Fibroblast of skin of scalp (primary cell): ENCODE data around the gene MRPL50.
"Not testable (repeated sequence)": the region's sequence is repeated elsewhere in the genome, so short reads cannot be mapped to it uniquely, and the experiment has no call there.

Source experiments
- DNase-seq: peaks from one replicate; pipeline ENCODE4 v3.0.0-alpha.2; 2013

The MRPL50 gene

DNA sequence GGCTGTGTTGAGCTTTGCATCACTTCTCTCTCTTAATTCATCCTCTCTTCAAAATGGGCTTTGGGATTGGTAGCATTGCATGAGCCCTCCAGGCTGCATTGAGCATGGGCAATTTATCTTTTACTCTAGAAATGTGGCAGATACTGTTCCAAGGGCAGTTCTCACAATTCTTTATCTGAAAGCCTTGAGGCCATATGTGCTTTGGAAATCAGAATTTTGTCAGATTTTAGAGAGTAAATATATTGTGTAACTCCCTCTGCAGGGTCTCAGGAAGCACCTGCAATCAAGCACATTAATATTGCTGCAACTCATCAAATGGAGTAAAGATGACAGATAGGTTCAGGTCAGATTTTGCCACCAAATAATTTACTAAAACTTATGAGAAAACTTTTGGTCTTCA, 19.6 kb upstream of the MRPL50 start:
- no peak for DNase-seq

DNA sequence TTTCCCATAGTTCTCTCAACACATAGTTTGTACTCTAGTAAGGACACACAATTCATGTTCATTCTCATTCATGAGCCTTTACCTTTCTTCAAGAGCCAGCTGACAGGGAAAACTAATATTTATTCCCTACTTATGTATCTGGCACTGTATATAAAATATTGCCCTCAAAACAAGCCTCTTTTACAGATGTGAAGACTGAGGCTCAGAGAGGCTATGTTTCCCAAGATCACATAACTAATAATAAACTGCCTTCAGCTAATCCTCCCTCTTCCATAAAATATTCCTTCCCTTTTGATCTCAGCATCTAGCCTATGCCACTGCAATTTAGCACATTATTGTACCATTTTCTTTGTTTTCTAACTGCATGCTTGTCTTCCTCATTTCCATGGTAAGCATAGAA, 19.0 kb upstream of the MRPL50 start:
- no peak for DNase-seq

DNA sequence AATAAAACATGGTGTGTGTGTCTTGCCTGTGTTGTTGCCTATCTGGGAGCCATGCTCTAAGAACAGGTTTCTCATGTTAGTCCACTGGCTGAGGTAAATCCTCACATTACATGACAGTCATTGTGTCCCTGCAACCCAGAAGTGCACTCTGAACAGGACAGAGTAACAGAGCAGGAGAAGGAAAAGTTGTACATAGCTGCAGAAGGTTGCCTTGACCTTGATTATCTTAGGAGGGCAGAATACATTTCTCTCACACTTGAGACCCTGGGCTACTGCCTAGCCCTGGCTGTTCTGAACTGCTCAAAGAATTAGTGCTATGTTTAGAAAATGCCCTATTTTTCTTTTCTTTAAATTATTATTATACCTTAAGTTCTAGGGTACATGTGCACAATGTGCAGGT, 17.2 kb upstream of the MRPL50 start:
- no peak for DNase-seq

DNA sequence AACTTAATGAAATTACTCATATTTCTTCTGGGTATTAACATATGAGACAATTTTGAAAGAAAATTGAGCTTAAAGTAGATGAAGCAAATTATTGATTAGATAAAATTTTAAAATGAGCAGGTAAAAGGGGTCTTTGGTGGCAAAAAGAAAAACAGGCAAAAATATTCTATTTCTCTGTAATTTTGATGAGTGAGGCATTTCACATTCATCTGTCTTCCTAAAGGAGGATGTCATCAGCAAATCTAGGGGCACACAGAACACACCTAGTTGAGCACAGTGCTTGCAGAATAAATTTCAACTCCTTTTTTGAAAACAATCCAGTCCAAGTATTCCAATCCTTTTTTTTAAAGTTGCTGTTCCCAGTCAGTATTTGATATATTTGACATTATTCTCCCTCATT, 16.4 kb upstream of the MRPL50 start:
- no peak for DNase-seq

DNA sequence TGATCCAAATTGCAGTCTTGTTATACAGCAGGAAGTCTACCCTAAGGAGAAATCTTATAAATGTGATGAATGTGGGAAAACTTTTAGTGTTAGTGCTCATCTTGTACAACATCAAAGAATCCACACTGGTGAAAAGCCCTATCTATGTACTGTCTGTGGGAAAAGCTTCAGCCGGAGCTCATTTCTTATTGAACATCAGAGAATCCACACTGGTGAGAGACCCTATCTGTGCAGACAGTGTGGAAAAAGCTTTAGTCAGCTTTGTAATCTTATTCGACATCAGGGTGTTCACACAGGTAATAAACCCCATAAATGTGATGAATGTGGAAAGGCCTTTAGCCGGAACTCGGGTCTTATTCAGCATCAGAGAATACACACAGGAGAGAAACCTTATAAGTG, 10.7 kb upstream of the MRPL50 start:
- DNase-seq = peak; percentile 7

DNA sequence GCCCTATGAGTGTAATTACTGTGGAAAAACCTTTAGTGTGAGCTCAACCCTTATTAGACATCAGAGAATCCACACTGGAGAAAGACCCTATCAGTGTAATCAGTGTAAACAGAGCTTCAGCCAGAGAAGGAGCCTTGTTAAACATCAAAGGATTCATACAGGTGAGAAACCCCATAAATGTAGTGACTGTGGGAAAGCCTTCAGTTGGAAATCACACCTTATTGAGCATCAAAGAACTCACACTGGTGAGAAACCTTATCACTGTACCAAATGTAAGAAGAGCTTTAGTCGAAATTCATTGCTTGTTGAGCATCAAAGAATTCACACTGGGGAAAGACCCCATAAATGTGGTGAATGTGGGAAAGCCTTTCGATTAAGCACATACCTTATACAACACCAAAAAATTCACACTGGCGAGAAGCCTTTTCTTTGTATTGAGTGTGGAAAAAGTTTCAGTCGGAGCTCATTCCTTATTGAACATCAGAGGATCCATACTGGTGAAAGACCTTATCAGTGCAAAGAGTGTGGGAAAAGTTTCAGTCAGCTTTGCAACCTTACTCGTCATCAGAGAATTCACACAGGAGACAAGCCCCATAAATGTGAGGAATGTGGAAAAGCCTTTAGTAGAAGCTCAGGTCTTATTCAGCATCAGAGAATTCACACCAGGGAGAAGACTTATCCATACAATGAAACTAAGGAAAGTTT, 10.1 kb upstream of the MRPL50 start:
- no peak for DNase-seq

DNA sequence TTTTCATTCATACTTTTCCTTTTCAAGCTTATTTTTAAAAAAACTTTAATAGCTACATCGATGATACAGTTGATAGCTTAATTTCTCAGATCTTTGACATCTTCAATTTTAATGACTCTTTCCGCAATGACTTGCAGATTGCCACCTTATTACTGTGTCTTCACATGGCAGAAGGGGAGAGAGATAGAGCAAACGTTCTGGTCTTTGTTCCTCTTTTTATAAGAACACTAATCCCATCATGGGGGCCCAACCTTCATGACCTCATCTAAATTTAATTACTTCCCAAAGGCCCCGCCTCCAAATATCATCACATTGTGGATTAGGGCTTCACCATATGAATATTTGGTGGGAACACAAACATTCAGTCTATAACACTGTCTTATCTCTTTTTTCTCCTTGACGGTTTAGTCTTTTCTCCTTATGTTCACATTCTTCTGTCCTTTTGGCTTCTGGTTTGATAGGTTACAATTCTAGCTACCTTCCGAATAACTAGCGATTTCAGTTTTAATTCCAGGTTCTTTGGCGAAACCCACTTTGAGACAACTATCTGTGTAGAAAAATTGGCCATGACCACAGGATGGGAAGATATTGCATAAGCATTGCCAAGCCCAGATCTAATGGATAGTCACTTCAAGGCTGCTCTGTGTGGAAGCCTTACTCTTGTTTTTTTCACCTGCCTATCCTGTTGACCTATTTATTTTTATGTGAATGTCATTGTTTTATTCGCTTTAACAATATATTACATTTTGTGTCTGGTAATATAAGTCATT, 5.3 kb upstream of the MRPL50 start:
- DNase-seq = no peak

DNA sequence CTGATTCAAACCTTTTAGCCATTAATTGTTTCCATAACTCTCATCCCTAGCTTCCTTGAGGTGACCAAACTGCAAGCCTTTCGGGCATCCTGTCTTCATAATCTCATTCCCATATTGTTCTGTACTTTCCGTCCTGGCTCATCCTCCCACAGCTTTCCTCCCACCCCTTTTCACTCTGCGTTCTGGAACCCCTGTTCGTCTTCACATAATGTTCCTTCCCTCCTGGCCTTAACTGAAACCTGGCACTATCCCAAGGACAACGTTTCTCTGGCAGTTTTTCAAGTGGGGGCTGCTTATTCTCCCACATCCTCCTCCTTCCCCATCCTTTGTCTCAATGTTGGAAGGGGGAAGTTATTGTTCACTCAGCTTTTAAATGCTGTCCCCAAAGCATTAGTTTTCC, 1.7 kb upstream of the MRPL50 start:
- no peak for DNase-seq

DNA sequence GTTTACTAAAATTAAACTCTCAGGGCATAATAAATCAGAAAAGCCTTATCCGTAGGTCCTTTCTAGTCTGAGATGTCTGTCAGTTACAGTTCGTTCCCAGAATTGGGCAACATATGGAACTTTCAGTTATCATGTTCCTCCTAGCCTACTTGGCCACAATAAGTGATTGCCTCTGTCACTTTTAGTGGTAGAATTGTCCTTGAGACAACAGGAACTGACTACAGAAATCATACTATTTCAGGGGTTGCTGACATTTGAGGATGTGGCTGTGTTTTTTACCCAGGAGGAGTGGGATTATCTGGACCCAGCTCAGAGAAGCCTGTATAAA, 1.2 kb upstream of the MRPL50 start:
- no peak for DNase-seq

DNA sequence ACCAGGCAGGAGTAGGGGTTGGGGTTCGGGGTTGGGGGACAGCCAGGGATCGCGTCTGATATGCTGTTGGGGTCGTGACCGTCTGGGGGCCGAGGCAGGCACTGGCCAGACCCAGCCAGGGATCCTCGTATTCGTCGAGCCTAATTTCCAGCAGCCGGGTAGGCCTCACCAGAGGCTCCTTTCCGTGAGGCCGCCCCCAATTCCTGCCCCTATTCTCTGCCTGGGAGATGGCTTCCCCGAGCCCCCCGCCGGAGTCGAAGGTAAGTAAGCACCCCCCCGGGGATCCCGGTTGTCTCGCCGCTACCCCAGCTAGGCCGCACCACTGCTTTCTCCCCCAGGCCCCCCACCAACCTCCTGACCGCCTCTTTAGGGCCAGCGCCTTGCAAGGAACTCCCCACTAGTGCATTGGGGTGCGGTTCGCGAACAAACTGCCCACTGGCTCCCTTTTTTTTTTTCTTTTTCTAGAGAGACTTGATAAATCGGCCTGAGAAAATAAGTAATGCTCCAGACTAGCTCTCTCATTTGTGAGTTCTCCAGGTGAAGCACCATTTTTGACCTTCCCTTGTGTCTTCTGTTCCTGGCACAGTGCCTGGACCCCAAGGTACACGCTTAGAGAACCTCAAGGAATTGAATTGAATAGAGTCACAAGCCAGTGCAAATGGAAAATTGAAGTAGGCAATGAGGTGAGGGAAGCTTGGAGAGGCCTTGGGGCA, 668 bp upstream of the MRPL50 start:
- no peak for DNase-seq

DNA sequence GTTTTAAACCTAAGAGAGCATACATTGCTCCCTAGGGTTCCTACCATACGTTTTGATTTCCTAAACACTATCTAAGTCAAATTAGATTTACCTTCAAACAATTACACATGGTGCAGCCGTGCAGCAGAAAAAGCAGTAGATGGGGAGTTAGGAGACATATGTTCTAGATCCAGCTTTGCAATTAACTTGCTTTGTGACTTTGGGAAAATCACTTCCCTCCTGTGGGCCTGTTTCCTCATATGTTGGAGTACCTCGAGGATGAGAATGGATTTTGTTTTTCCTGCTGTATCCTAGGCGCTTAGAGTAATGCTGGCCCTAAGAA, 711 bp downstream of the MRPL50 start:
- DNase-seq = no peak

DNA sequence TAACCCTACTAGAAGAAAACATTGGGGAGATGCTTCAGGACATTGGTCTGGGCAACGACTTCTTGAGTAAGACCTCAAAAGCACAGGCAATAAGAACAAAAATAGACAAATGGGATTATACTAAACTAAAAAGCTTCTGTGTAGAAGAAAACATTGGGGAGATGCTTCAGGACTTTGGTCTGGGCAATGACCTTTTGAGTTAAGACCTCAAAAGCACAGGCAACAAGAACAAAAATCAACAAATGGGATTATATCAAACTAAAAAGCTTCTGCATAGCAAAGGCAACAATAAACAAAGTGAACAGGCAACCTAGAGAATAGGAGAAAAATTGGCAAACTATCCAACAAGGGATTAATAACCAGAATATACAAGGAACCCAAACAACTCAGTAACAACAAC, 3.7 kb downstream of the MRPL50 start:
- no peak for DNase-seq

DNA sequence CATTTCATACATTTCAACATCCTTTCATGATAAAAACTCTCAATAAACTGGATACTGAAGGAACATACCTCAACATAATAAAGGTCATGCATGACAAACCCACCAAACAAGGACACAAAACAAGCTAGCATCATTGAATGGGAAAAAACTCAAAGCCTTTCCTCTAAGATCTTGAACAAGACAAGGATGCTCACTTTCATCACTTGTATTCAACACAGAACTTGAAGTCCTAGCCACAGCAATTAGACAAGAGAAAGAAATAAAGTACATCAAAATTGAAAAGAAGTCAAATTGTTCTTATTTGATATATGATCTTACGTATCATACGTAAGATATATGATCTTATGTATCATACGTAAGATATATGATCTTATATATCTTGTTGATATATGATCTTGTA, 5.3 kb downstream of the MRPL50 start:
- DNase-seq = no peak

DNA sequence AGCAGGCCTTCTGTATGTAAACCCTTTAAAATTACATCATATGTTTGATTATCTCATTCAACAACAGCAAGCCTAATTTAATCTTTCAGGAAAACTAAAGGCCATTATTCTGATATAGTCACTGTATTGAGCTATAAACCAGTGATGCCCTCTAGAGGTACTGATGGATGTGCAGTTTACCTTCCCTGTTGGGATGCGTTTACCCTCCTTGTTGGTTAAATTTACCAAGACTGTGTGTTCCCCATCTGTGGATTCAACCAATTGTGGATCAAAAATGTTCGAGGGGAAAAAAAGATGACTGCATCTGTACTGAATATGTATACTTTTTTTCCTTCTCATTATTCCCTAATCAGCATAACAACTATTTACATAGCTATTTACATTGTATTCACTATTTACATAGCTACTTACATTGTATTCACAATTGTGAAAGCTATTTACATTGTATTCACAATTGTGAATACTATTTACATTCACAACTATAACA, 9.9 kb downstream of the MRPL50 start:
- no peak for DNase-seq

DNA sequence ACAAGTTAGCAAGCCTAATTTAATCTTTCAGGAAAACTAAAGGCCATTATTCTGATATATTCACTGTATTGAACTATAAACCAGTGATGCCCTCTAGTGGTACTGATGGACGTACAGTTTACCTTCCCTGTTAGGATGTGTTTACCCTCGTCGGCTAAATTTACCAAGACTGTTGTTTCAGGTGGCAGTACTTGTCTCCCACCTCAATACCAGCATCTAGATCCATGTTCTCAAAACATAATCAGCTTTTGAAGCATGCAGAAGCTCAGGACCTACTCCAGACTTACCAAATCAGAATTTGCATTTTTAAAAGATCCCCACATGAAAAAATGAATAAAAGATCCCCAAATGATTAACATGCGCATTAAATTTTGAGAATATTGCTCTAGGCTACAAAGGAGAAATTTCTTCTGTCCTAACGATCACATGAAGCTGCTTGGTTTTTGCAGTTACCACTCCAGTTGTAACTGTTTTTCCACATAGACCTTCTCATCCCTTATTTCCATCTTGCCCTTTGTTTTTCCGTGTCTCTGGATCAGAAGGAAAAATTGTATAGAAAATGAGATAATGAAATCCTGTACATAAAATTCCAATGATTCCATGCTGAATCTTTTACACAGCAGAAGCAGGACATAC, 10.4 kb downstream of the MRPL50 start:
- DNase-seq = peak; percentile 50

DNA sequence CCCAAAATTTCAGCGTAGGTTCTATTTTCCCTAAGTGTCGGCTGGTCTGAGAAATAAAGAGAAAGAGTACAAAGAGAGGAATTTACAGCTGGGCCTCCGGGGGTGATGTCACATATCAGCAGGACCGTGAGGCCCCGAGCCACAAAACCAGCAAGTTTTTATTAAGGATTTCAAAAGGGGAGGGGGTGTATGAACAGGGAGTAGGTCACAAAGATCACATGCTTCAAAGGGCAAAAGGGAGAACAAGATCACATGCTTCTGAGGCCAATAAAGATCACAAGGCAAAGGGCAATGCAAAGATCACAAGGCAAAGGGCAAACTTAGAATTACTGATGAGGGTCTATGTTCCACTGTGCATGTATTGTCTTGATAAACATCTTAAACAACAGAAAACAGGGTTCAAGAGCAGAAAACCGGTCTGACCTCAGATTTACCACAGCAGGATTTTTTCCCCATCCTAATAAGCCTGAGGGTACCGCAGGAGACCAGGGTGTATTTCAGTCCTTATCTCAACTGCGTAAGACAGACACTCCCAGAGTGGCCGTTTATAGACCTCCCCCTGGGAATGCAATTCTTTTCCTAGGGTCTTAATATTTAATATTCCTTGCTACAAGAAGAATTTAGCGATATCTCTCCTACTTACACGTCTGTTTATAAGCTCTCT, 13.4 kb downstream of the MRPL50 start, which contains the start of gene BAAT:
Gene BAAT, minus strand, starts transcription at position 134 of the 664 bp plus-strand sequence. CDS start 13,602 bp downstream, outside the sequence.
- DNase-seq = not testable (repeated sequence)

DNA sequence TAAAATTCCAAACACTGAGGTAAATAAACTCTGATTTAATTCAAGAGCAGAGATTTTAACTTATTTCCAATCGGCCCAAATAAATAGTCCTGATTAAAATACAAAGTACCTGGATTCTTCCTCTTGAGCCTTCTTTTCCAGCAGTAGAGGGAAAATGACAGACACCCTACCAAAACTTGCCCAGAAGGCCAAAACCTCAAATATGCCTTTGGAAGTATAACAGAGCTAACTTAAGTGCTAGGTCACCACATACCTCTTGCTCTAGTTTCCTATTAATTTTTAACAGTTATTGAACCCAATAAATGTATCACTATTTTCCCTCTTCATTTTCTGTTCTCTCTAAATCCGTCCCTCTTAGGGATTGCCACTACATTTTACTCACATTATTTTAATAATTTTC, 15.1 kb downstream of the MRPL50 start:
- no peak for DNase-seq

DNA sequence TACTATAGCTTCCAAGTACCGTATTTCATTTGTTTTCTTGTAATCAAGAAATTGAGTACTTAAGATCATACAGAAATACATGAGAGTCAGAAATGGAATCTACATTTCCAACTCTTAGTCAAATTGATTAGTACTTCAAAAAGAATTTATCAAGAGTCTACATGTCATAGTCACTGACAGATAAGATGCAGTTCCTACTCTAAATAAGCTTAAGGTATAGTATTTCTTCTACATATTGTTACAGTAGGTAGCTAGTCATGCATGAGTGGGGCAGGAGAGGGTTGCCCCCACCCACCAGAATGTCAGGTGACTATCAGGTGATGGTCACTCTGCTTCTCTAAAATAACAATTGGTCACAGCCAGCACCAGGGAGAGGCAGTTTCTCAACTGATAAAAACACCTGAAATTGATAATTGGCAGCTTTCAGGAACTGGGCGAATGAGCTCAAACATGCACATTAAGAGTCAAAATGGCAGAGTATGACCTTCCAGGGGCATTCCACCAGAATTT, 16.5 kb downstream of the MRPL50 start:
- DNase-seq = no peak

DNA sequence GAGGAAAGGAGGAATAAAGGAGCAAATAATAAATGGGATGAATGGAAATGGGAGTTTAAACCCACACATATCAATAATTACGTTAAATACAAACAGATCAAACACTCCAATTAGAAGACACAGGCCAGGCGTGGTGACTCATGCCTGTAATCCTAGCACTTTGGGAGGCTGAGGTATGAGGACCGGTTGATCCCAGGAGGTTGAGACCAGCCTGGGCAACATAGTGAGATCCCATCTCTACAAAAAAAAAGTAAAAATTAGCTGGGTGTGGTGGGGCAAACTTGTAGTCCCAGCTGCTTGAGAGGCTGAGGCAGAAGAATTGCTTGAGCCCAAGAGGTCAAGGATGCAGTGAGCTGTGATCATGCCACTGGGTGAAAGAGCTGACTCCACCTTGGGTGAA, 17.3 kb downstream of the MRPL50 start:
- no peak for DNase-seq

DNA sequence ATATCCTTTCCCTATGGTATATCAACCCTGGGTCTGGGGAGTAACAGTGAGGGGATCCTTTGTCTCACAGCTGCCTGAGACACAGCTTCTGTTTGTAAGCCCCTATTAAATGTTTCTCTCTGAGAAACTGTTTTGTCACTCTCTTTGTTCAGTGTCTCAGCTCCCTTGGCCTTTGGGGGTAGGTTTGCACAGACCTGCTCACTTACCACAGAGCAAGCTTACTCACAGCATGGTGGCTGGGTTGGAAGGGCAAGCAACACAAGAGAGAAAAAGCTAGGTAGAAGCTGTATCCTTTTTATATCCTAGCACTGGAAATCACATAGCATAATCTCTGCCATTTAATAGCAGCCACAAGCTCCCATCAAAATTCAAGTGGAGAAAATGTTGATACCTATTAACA, 18.1 kb downstream of the MRPL50 start:
- DNase-seq = no peak

DNA sequence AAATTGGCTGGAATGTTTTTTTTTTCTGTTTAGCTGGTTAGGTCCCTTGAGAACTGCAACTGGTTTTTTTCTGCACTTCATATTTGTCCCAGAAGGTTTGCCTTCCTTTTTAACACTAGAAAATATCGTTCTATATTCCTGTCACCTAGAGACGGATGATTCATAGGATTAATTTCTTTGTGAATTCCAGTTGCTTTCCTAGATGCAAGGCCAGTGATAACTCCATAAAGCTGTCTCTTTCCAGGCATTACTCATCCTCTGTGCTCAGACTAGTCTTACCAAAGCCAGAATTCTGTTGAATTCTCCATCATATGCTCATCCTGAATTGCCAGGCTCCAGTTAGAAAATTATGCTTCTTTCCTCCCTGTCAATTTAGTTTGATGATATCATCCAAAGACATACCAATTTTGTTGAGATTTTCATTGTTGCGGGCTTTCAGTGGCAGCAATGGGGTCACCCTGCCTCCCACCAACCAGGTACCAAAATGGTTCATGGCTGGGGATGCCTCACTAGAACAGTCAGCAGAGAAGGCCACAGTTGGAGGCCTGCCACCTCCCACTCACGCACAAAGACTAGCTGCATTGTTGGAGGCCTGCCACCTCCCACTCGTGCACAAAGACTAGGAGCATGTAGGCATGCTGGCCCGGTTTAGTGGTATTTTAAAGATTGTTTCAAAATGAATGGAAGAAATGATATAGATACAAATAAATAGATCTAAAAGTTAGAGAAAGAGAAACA, 22.1 kb downstream of the MRPL50 start:
- peak; percentile 90 for DNase-seq

DNA sequence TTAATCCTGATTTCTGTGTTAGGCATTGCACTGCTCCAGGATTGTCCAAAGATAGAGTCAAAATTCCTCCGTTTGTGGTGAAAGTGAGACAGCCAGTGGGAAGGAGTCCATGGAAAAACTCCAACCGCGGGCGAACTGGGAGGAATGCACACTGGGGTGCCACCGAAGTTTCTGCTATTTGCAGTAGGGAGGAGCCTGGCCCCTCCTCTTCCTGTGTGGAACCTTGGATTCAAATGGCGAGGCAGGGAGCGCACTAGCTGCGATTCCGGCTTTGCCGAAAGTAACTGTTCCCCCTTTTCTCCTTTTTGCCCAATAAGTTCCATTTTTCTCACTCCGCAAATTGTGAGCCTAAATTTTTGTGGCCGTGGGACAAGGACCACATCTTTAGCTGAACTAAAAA, 22.9 kb downstream of the MRPL50 start:
- DNase-seq = peak; percentile 53
